ENCODE measurements around the gene RALGPS1. TPM values are rescaled to one million over a fixed set of nuclear protein-coding genes. Genes with fewer than 3 reads are reported as not detected.

RALGPS1 gene
- total RNA-seq, 2 experiments from 2014 or later = 14.1 to 14.4 TPM

DNA sequence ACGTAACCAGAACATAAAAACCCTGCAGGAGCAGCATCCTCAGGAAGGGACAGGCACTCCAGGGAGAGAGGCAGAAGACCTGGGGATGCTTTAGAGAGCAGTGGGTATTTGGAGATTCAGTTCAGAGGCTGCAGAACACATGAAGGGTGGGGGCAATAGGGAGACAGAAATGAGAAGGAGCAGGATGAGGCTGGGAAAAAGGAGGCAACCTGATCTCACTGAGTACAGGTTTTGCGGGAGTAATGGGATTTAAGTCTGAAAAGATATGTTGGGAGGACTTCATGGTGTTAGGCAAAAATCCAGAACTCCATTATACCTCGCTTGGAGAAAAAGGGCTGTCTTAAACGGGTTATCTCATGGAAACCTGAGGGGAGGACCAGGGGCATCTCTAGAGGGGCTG is 308.7 kb downstream of the RALGPS1 start:
- Histone ChIP-seq H3K36me3 (ENCODE audit: insufficient read depth, low read length) (no peaks in the 10 kb centered on the region), H4K20me1 (ENCODE audit: insufficient read depth, low read length) (no peaks in the 10 kb centered on the region), H3K4me1 (ENCODE audit: insufficient read depth, low read length, poor library complexity, severe bottlenecking) (peaks cover 46% of the 10 kb centered on the region), H3K4me3 (ENCODE audit: low read depth, low read length, poor library complexity, severe bottlenecking) (no peak overlapping the region), H2AFZ (ENCODE audit: low read length) (no peak overlapping the region), H3K4me2 (ENCODE audit: low read length) (peak overlapping the region; percentile 91; the same call in 1 of the 2 replicates), H3K9me2 (ENCODE audit: insufficient read depth, low read length) (no peaks in the 10 kb centered on the region), H3K9me3 (ENCODE audit: low read length) (no peaks in the 10 kb centered on the region), H3K27ac (ENCODE audit: low read depth, low read length, poor library complexity, severe bottlenecking) (no peak overlapping the region), H3K79me2 (ENCODE audit: insufficient read depth, low read depth, low read length) (no peaks in the 10 kb centered on the region)
- intact Hi-C loops (cut with micrococcal nuclease; ENCODE audit: unreplicated experiment) = no loop called here
- BruUV-seq (replicated peaks) = no TSS peak
- no peak for DNase-seq (ENCODE audit: low spot score)
- TF ChIP-seq, protein P1, sequence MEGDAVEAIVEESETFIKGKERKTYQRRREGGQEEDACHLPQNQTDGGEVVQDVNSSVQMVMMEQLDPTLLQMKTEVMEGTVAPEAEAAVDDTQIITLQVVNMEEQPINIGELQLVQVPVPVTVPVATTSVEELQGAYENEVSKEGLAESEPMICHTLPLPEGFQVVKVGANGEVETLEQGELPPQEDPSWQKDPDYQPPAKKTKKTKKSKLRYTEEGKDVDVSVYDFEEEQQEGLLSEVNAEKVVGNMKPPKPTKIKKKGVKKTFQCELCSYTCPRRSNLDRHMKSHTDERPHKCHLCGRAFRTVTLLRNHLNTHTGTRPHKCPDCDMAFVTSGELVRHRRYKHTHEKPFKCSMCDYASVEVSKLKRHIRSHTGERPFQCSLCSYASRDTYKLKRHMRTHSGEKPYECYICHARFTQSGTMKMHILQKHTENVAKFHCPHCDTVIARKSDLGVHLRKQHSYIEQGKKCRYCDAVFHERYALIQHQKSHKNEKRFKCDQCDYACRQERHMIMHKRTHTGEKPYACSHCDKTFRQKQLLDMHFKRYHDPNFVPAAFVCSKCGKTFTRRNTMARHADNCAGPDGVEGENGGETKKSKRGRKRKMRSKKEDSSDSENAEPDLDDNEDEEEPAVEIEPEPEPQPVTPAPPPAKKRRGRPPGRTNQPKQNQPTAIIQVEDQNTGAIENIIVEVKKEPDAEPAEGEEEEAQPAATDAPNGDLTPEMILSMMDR (conservative IDR thresholded peaks at IDR 0.05; ENCODE audit: low read length) = no peak
- no peak for TF ChIP-seq EZH2phosphoT487 (IDR thresholded peaks at IDR 0.05; ENCODE audit: borderline replicate concordance, low read depth, low read length)
- ChIA-PET POLR2A (no interaction called here), CTCF (ENCODE audit: unreplicated experiment) (interaction anchor here (0.6 kb wide), 1 partner anchor 173 kb away, joined by 3 read pairs; no protein-coding TSS in a partner anchor)

DNA sequence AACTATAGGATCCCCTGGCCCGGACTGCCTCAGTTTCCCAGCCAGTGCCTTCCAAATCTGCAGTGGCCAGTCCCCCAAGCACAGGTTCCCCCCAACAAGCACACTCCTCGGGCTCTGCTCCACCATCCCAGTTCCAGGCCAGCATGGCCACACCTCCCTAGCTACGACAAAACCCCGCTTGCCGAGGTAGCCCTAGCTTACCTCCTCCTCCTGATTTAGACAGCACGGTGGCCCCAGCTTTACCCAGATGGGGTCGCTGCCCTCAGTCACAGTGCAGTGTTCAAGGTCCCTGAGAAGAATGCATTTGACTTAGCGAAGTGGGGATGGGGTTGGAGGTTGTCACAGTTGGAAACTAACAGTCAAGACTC is 309.2 kb downstream of the RALGPS1 start:
- intact Hi-C loops (cut with micrococcal nuclease; ENCODE audit: unreplicated experiment) = loop anchor here (2.0 kb wide), 2 partner anchors 173 to 225 kb away; partner anchors contain the start of gene SLC2A8
- Histone ChIP-seq H3K79me2 (ENCODE audit: insufficient read depth, low read depth, low read length) (no peaks in the 10 kb centered on the region), H3K4me2 (ENCODE audit: low read length) (peak overlapping the region; percentile 91), H3K27ac (ENCODE audit: low read depth, low read length, poor library complexity, severe bottlenecking) (no peak overlapping the region), H3K36me3 (ENCODE audit: insufficient read depth, low read length) (no peaks in the 10 kb centered on the region), H2AFZ (ENCODE audit: low read length) (peak overlapping the region; percentile 45; the same call in 1 of the 2 replicates), H3K4me1 (ENCODE audit: insufficient read depth, low read length, poor library complexity, severe bottlenecking) (peaks cover 46% of the 10 kb centered on the region), H3K9me3 (ENCODE audit: low read length) (no peaks in the 10 kb centered on the region), H3K4me3 (ENCODE audit: low read depth, low read length, poor library complexity, severe bottlenecking) (peak overlapping the region; percentile 75), H4K20me1 (ENCODE audit: insufficient read depth, low read length) (no peaks in the 10 kb centered on the region), H3K9me2 (ENCODE audit: insufficient read depth, low read length) (no peaks in the 10 kb centered on the region)
- TF ChIP-seq, protein P1 (conservative IDR thresholded peaks at IDR 0.05; ENCODE audit: low read length) = 0 out of 2 replicates have a peak, but pooled peaks have one; percentile 34
- no peak for TF ChIP-seq EZH2phosphoT487 (IDR thresholded peaks at IDR 0.05; ENCODE audit: borderline replicate concordance, low read depth, low read length)
- CTCF ChIA-PET (ENCODE audit: unreplicated experiment) = interaction anchor here (0.6 kb wide), 1 partner anchor 173 kb away, joined by 3 read pairs; no protein-coding TSS in a partner anchor
- POLR2A ChIA-PET = interaction anchor here (0.9 to 1.8 kb wide), 3 partner anchors 21 to 309 kb away, joined by 3 to 9 read pairs (median 5); partner anchors contain the start of gene RALGPS1
- no TSS peak for BruUV-seq (replicated peaks)
- DNase-seq (ENCODE audit: low spot score) = no peak

Measured in OCI-LY7 (cell line).